RWPE1 (cell line): ENCODE measurements around the gene GPC1.
A peak's percentile ranks its signal among the peaks of the same experiment; 100 is the strongest.
"Not testable (repeated sequence)": the region's sequence is repeated elsewhere in the genome, so short reads cannot be mapped to it uniquely, and the experiment has no call there.

Experiments used
- CTCF ChIA-PET: fragments of 350-600 bp; sonication (Branson Sonifier 250); formaldehyde crosslinking; extraction: SDS; loops from one replicate; lab custom pipeline; 2021; lab: Yijun Ruan, JAX
- POLR2A ChIA-PET: fragments of 400-600 bp; formaldehyde crosslinking; extraction: SDS; loops from one replicate; lab custom pipeline; 2020; ENCODE audit warnings: antibody characterized with exemption; ENCODE audit not compliant: low non-redundant PET; lab: Yijun Ruan, JAX
- DNase-seq: peaks from one replicate; pipeline ENCODE4 v3.0.0; 2012; ENCODE audit warnings: low spot score
- H3K27ac ChIP-seq: fragments of 450-650 bp; 2 replicates; pipeline ENCODE4 v1.5.1; 2017
- TF ChIP-seq, protein P1 (sequence below): fragments of 450-650 bp; conservative IDR thresholded peaks from 2 replicates; pipeline ENCODE4 v1.5.1; 2017; ENCODE audit warnings: low read depth, mild to moderate bottlenecking

The GPC1 gene, protein sequence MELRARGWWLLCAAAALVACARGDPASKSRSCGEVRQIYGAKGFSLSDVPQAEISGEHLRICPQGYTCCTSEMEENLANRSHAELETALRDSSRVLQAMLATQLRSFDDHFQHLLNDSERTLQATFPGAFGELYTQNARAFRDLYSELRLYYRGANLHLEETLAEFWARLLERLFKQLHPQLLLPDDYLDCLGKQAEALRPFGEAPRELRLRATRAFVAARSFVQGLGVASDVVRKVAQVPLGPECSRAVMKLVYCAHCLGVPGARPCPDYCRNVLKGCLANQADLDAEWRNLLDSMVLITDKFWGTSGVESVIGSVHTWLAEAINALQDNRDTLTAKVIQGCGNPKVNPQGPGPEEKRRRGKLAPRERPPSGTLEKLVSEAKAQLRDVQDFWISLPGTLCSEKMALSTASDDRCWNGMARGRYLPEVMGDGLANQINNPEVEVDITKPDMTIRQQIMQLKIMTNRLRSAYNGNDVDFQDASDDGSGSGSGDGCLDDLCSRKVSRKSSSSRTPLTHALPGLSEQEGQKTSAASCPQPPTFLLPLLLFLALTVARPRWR

DNA sequence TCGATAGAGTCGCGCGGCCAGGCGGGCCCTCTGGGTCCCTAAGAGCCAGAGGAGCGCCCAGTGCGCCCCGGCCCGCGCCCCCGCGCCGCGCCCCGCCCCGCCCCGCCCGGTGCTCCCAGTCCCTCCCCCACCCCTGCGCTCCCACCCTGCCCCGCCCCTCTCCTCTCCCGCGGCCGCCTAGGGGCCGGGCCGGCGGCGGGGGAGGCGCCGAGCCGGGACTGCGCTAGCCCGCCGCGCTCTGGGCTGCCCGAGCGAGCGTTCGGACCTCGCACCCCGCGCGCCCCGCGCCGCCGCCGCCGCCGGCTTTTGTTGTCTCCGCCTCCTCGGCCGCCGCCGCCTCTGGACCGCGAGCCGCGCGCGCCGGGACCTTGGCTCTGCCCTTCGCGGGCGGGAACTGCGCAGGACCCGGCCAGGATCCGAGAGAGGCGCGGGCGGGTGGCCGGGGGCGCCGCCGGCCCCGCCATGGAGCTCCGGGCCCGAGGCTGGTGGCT lies at the start of gene GPC1:
GPC1 (plus strand) TSS at position 207 of the 491 bp plus-strand sequence; CDS start at position 463, 256 bp downstream.
- TF ChIP-seq, protein P1, sequence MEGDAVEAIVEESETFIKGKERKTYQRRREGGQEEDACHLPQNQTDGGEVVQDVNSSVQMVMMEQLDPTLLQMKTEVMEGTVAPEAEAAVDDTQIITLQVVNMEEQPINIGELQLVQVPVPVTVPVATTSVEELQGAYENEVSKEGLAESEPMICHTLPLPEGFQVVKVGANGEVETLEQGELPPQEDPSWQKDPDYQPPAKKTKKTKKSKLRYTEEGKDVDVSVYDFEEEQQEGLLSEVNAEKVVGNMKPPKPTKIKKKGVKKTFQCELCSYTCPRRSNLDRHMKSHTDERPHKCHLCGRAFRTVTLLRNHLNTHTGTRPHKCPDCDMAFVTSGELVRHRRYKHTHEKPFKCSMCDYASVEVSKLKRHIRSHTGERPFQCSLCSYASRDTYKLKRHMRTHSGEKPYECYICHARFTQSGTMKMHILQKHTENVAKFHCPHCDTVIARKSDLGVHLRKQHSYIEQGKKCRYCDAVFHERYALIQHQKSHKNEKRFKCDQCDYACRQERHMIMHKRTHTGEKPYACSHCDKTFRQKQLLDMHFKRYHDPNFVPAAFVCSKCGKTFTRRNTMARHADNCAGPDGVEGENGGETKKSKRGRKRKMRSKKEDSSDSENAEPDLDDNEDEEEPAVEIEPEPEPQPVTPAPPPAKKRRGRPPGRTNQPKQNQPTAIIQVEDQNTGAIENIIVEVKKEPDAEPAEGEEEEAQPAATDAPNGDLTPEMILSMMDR = no peak

DNA sequence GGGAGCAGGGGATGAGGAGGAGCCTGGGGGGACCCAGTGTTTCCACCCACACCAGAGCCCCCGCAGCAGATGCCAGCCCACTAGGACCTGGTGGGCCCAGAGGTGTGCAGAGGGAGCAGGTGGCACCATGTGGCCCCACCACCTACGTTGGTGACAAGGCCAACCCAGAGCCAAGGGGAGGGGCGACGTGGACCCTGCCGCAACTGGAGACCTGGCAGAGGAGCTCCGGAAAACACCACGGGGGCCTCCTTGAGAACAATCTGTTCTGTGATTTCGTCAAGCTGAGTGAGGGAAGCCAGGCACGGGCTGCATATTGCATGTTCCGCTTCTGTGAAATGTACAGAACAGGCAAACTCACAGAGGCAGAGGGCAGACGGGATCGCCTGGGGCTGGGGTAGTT lies 49.1 kb upstream of the GPC1 start:
- POLR2A ChIA-PET = no interaction called here
- TF ChIP-seq, protein P1 = no peak

More for the DNA sequence above, at the start of gene GPC1:
- H3K27ac ChIP-seq = peak within 1 kb of the TSS; percentile 100
- ChIA-PET CTCF (interaction anchor here (0.8 to 2.0 kb wide), 4 partner anchors 16 to 291 kb away, joined by 3 to 15 read pairs (median 4); no protein-coding TSS in a partner anchor), POLR2A (no interaction called here)
- peak; percentile 84 for DNase-seq

DNA sequence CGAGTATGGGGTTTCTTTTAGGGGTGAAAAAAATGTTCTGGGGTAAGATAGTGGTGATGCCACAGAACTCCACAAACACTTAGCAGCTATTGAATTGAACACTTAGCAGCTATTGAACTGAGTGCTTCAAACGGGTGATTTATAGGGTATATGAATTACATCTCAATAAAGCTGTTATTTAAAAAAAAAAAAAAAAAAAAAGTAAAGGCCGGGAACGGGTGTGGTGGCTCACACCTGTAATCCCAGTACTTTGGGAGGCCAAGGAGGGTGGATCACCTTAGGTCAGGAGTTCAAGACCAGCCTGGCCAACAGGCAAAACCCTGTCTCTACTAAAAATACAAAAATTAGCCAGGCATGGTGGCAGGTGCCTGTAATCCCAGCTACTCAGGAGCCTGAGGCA lies 48.7 kb upstream of the GPC1 start:
- H3K27ac ChIP-seq = peak overlapping the region; percentile 57; the same call in 1 of the 2 replicates
- CTCF ChIA-PET = interaction anchor here (0.6 to 1.0 kb wide), 2 partner anchors 14 to 214 kb away, joined by 3 to 6 read pairs; no protein-coding TSS in a partner anchor
- POLR2A ChIA-PET, DNase-seq: not testable (repeated sequence)

More for the DNA sequence above, 49.1 kb upstream of the GPC1 start:
- CTCF ChIA-PET = interaction anchor here (0.6 to 1.0 kb wide), 2 partner anchors 14 to 214 kb away, joined by 3 to 6 read pairs; no protein-coding TSS in a partner anchor
- DNase-seq = no peak
- peak overlapping the region; percentile 73 for H3K27ac ChIP-seq

DNA sequence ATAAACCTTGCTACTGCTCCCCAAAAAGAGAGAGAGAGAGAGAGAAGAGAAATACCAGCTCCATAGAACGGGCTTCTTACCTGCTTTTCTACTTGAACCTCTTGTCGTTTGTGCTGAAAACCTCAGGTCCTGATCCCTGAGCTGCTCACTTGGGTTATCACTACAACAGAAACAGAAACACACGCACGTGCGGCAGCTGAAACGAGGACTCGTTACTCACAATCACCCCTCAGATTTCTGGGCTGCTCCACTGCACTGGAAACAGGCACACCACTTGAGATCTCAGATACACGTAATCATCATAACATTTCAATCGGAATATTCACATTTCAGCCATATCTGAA lies 48.2 kb upstream of the GPC1 start:
- peak overlapping the region; percentile 57 for H3K27ac ChIP-seq
- DNase-seq = no peak
- TF ChIP-seq, protein P1 = no peak
- CTCF ChIA-PET = interaction anchor here (0.7 to 1.0 kb wide), 2 partner anchors 13 to 243 kb away, joined by 3 to 6 read pairs; no protein-coding TSS in a partner anchor
- POLR2A ChIA-PET = no interaction called here

DNA sequence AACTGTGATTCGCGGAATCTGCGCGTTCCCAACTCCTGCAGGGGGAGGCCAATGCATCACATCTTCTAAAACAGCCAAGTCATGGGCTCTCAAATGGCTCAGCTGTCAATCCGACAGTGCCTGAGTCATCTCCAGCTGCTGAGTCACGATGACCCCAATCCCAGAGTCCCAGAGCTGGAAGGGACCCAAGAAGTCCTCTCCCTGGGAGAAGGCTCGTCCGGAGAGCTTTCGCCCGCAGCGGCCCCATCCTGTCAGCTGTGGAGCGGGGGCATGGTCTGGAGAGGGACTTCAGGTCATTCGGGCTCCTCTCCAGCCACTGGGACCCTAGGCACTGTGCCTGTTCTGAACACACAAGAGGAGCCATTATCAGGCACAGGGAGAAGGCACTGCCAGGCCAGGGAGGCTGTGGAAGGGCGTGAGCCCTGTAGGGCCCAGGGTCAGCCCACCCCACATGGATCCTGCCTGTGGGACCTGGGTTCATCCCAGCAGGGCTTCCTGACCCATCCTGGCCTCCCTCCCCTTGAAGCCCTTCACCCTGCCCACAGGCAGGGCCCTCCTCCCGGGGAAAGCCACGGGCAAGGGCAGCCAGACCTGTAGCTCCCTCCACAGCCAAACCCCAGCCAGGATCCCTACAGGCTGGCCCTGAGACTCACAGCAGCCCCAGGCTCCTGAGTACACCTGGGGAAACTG lies 47.6 kb upstream of the GPC1 start:
- ChIA-PET CTCF (interaction anchor here (0.7 kb wide), 1 partner anchor 244 kb away, joined by 3 read pairs; no protein-coding TSS in a partner anchor), POLR2A (no interaction called here)
- peak overlapping the region; percentile 57 for H3K27ac ChIP-seq
- TF ChIP-seq, protein P1 = no peak
- peak; percentile 81 for DNase-seq

DNA sequence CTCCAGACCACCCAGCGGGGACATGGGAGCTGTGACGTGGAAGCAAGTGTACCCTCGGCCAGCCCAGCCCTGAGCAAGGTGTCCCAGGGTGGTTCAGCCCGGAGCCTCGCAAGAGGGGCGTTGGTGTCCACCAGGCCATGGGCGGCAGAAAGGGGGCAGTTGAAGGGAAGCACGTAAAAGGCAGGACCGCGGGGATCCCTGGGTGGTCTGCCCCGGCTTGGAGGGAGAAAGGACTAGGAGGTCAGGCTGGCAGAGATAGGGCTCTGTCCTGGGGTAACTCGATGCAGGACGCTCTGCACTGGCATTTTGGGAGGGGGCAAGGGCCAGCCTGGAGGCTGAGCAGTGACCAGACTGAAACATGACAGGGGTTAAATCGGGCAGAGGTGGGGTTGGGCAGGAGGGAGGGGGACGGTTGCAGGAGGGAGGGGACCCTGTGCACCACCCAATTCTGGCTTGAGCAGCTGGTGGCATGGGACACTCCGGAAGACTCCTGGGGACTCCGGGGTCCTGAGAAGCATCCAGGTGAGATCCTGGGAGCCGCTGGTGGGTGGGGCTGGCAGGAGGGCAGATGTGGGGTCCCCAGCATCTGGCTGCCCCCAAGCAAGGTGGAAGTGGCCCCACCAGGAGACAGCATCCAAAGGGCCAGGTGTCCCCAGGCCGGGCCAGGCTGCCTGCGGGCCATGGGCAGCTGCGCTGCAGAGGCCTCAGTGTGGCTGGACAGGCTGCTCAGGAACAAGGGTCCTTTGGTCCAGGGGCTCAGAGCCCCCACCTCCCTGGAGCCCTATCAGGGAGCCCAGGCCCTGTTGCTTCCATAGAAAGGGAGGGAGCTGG lies 46.8 kb upstream of the GPC1 start:
- POLR2A ChIA-PET = no interaction called here
- DNase-seq = no peak
- CTCF ChIA-PET = interaction anchor here (0.6 kb wide), 1 partner anchor 1604 kb away, joined by 3 read pairs; no protein-coding TSS in a partner anchor
- TF ChIP-seq, protein P1 = no peak
- peak overlapping the region; percentile 57; the same call in 1 of the 2 replicates for H3K27ac ChIP-seq
